GM15510 (cell line): ENCODE results near the gene C7.

Experiments used
- POLR2A ChIP-seq: IDR thresholded peaks from 3 replicates; pipeline ENCODE4 v1.6.1; 2011; ENCODE audit warnings: borderline replicate concordance; ENCODE audit not compliant: insufficient read length; ENCODE audit errors: extremely low read depth

C7 gene

GRCh38 chr5:40914835-40915234 lies 5.5 kb downstream of the C7 start:
- TF ChIP-seq POLR2A: no peak

GRCh38 chr5:40915341-40915926 lies 6.1 kb downstream of the C7 start:
- TF ChIP-seq POLR2A: no peak

- TF ChIP-seq POLR2A: no peak
Observed at GRCh38 chr5:40916226-40916625, 6.9 kb downstream of the C7 start.

- TF ChIP-seq POLR2A: no peak
Observed at GRCh38 chr5:40928886-40929448, 19.7 kb downstream of the C7 start.

GRCh38 chr5:40932766-40933165 lies 23.5 kb downstream of the C7 start:
- TF ChIP-seq POLR2A: no peak

- no peak for TF ChIP-seq POLR2A
Observed at GRCh38 chr5:40937075-40937474, 27.8 kb downstream of the C7 start.

- no peak for TF ChIP-seq POLR2A
Observed at GRCh38 chr5:40939753-40940152, 30.5 kb downstream of the C7 start.

GRCh38 chr5:40945111-40945510 lies 35.8 kb downstream of the C7 start:
- no peak for TF ChIP-seq POLR2A

GRCh38 chr5:40955313-40955712 lies 46.0 kb downstream of the C7 start:
- TF ChIP-seq POLR2A: no peak

GRCh38 chr5:40957048-40957447 lies 47.8 kb downstream of the C7 start:
- TF ChIP-seq POLR2A: no peak

GRCh38 chr5:40958811-40959210 lies 49.5 kb downstream of the C7 start:
- TF ChIP-seq POLR2A: no peak

- TF ChIP-seq POLR2A: no peak
Observed at GRCh38 chr5:40960037-40960436, 50.7 kb downstream of the C7 start.

- TF ChIP-seq POLR2A: no peak
Observed at GRCh38 chr5:40962207-40962955, 53.1 kb downstream of the C7 start.

GRCh38 chr5:40972434-40972833 lies 63.1 kb downstream of the C7 start:
- TF ChIP-seq POLR2A: no peak

- no peak for TF ChIP-seq POLR2A
Observed at GRCh38 chr5:40973364-40974004, 64.2 kb downstream of the C7 start.
